BLaER1 (cell line): ENCODE data around the gene ZNF286A.
"Not testable (repeated sequence)": the region's sequence is repeated elsewhere in the genome, so short reads cannot be mapped to it uniquely, and the experiment has no call there.

Experiments used
- H3K27ac ChIP-seq: shearing (Covaris generic); formaldehyde crosslinking; 2 replicates; pipeline ENCODE4 v1.8.1; 2022
- H3K27me3 ChIP-seq: shearing (Covaris generic); formaldehyde crosslinking; 2 replicates; pipeline ENCODE4 v1.8.1; 2022
- H3K36me3 ChIP-seq: shearing (Covaris generic); formaldehyde crosslinking; 2 replicates; pipeline ENCODE4 v1.8.1; 2022
- H3K4me1 ChIP-seq: shearing (Covaris generic); formaldehyde crosslinking; 2 replicates; pipeline ENCODE4 v1.8.1; 2022
- H3K4me2 ChIP-seq: shearing (Covaris generic); formaldehyde crosslinking; 2 replicates; pipeline ENCODE4 v1.8.1; 2022
- H3K4me3 ChIP-seq: shearing (Covaris generic); formaldehyde crosslinking; 2 replicates; pipeline ENCODE4 v1.8.1; 2022
- H3K9ac ChIP-seq: shearing (Covaris generic); formaldehyde crosslinking; 2 replicates; pipeline ENCODE4 v1.8.1; 2022
- H3K9me3 ChIP-seq: shearing (Covaris generic); formaldehyde crosslinking; 2 replicates; pipeline ENCODE4 v1.8.1; 2022
- H4K20me1 ChIP-seq: shearing (Covaris generic); formaldehyde crosslinking; 2 replicates; pipeline ENCODE4 v1.8.1; 2022
- Cebpa-rat ChIP-seq: shearing (Covaris generic); IDR thresholded peaks from 2 replicates; pipeline ENCODE4 v1.8.1; 2022

ZNF286A gene

GRCh38 chr17:15740570-15741120, 41.1 kb downstream of the ZNF286A start:
- H3K4me1 ChIP-seq, result peaks cover 5% of the 10 kb centered on the region; the same call in 1 of the 2 replicates
- H3K9ac ChIP-seq, result no peak overlapping the region
- H3K9me3 ChIP-seq, result no peaks in the 10 kb centered on the region
- no peaks in the 10 kb centered on the region for H3K27me3 ChIP-seq
- TF ChIP-seq Cebpa-rat, result no peak
- no peak overlapping the region for H3K4me3 ChIP-seq
- no peaks in the 10 kb centered on the region for H3K36me3 ChIP-seq
- H4K20me1 ChIP-seq, result no peaks in the 10 kb centered on the region
- no peak overlapping the region for H3K27ac ChIP-seq
- H3K4me2 ChIP-seq, result no peak overlapping the region

- Histone ChIP-seq H3K9ac (no peak overlapping the region), H3K4me1 (peaks cover 5% of the 10 kb centered on the region; the same call in 1 of the 2 replicates), H4K20me1 (no peaks in the 10 kb centered on the region), H3K4me2 (no peak overlapping the region), H3K27ac (no peak overlapping the region), H3K27me3 (no peaks in the 10 kb centered on the region), H3K9me3 (peaks cover 6% of the 10 kb centered on the region), H3K36me3 (no peaks in the 10 kb centered on the region), H3K4me3 (no peak overlapping the region)
- no peak for TF ChIP-seq Cebpa-rat
Measured at GRCh38 chr17:15741624-15742023, 42.1 kb downstream of the ZNF286A start.

GRCh38 chr17:15742051-15742795, 42.7 kb downstream of the ZNF286A start:
- no peak for TF ChIP-seq Cebpa-rat
- H3K36me3 ChIP-seq, result no peaks in the 10 kb centered on the region
- H3K4me1 ChIP-seq, result peaks cover 9% of the 10 kb centered on the region; the same call in 1 of the 2 replicates
- no peak overlapping the region for H3K27ac ChIP-seq
- H3K9me3 ChIP-seq, result peaks cover 11% of the 10 kb centered on the region
- no peak overlapping the region for H3K4me2 ChIP-seq
- H4K20me1 ChIP-seq, result no peaks in the 10 kb centered on the region
- H3K4me3 ChIP-seq, result no peak overlapping the region
- no peak overlapping the region for H3K9ac ChIP-seq
- H3K27me3 ChIP-seq, result no peaks in the 10 kb centered on the region

GRCh38 chr17:15742921-15743320, 43.4 kb downstream of the ZNF286A start:
- H4K20me1 ChIP-seq, result no peaks in the 10 kb centered on the region
- peaks cover 16% of the 10 kb centered on the region for H3K4me1 ChIP-seq
- peaks cover 11% of the 10 kb centered on the region for H3K9me3 ChIP-seq
- H3K4me3 ChIP-seq, result no peak overlapping the region
- H3K27ac ChIP-seq, result no peak overlapping the region
- no peak overlapping the region for H3K4me2 ChIP-seq
- H3K9ac ChIP-seq, result no peak overlapping the region
- TF ChIP-seq Cebpa-rat, result no peak
- H3K27me3 ChIP-seq, result no peaks in the 10 kb centered on the region
- no peaks in the 10 kb centered on the region for H3K36me3 ChIP-seq

GRCh38 chr17:15744074-15744676, 44.6 kb downstream of the ZNF286A start:
- no peaks in the 10 kb centered on the region for H3K27me3 ChIP-seq
- no peak overlapping the region for H3K4me2 ChIP-seq
- peaks cover 25% of the 10 kb centered on the region for H3K4me1 ChIP-seq
- peaks cover 11% of the 10 kb centered on the region for H3K9me3 ChIP-seq
- H4K20me1 ChIP-seq, result no peaks in the 10 kb centered on the region
- H3K27ac ChIP-seq, result no peak overlapping the region
- TF ChIP-seq Cebpa-rat, result no peak
- H3K36me3 ChIP-seq, result no peaks in the 10 kb centered on the region
- H3K9ac ChIP-seq, result no peak overlapping the region
- no peak overlapping the region for H3K4me3 ChIP-seq

- Histone ChIP-seq H4K20me1 (no peaks in the 10 kb centered on the region), H3K9me3 (peaks cover 11% of the 10 kb centered on the region), H3K27ac (no peak overlapping the region), H3K4me2 (no peak overlapping the region), H3K4me1 (peaks cover 30% of the 10 kb centered on the region), H3K4me3 (no peak overlapping the region), H3K9ac (no peak overlapping the region), H3K36me3 (no peaks in the 10 kb centered on the region), H3K27me3 (no peaks in the 10 kb centered on the region)
- no peak for TF ChIP-seq Cebpa-rat
Measured at GRCh38 chr17:15744885-15745284, 45.3 kb downstream of the ZNF286A start.

- Histone ChIP-seq H3K27ac (peak overlapping the region; percentile 65; the same call in 1 of the 2 replicates), H3K4me1 (peaks cover 25% of the 10 kb centered on the region), H3K9me3 (peaks cover 11% of the 10 kb centered on the region), H3K4me2 (peak overlapping the region; percentile 78)
- not testable (repeated sequence) for H4K20me1 ChIP-seq, H3K9ac ChIP-seq, H3K36me3 ChIP-seq, H3K4me3 ChIP-seq, H3K27me3 ChIP-seq
Measured at GRCh38 chr17:15749403-15749802, 49.9 kb downstream of the ZNF286A start.

GRCh38 chr17:15768865-15769533, 69.4 kb downstream of the ZNF286A start:
- H3K9me3 ChIP-seq, H3K36me3 ChIP-seq, H3K4me1 ChIP-seq, H3K4me2 ChIP-seq, H4K20me1 ChIP-seq, H3K27me3 ChIP-seq, H3K4me3 ChIP-seq, H3K27ac ChIP-seq, H3K9ac ChIP-seq: not testable (repeated sequence)
